Transverse colon (tissue), 4 donors: ENCODE measurements around the gene PLAU. TPM values are rescaled to one million over a fixed set of nuclear protein-coding genes. Genes with fewer than 3 reads are reported as not detected.

Experiments
- DNase-seq: peaks from one replicate; pipeline ENCODE4 v3.0.0-alpha.2; 2019
- H3K27ac ChIP-seq, 4 donors: fragments of 200-600 bp; sonication (generic); 2 replicates each; pipeline ENCODE4 v1.5.1; 2016 to 2018; ENCODE audit warnings: inconsistent platforms in 4 of 4
- H3K27me3 ChIP-seq: fragments of 200-600 bp; sonication (generic); 2 replicates; pipeline ENCODE4 v1.5.1; 2017; ENCODE audit warnings: inconsistent platforms
- H3K36me3 ChIP-seq, 4 donors: fragments of 200-600 bp; sonication (generic); 2 replicates each; pipeline ENCODE4 v1.5.1; 2017 to 2019; ENCODE audit warnings: inconsistent platforms in 4 of 4
- H3K4me1 ChIP-seq, 4 donors: fragments of 200-600 bp; sonication (generic); 2 replicates each; pipeline ENCODE4 v1.5.1; 2017 to 2020; ENCODE audit warnings: inconsistent platforms in 4 of 4
- H3K4me3 ChIP-seq, 4 donors: fragments of 200-600 bp; sonication (generic); 1 replicate in 1 of 4; 2 replicates in 3 of 4; pipeline versions ENCODE4 v1.5.1 to v1.6.1; 2017 to 2019; ENCODE audit warnings: inconsistent platforms in 4 of 4
- H3K9me3 ChIP-seq, 2 donors: fragments of 200-600 bp; sonication (generic); 2 replicates each; pipeline ENCODE4 v1.5.1; 2017 to 2019; ENCODE audit warnings: inconsistent platforms in 2 of 2
- CTCF ChIP-seq, 5 experiments: fragments of 200-600 bp in 3 of 5; fragments of 450-650 bp in 2 of 5; sonication (generic) in 3 of 5; IDR thresholded peaks; 1 replicate in 2 of 5; 2 replicates in 3 of 5; pipeline ENCODE4 v1.5.1; 2016 to 2017; ENCODE audit warnings: antibody characterized with exemption in 5 of 5, inconsistent platforms in 3 of 5, mild to moderate bottlenecking in 2 of 5, moderate library complexity in 1 of 5
- EP300 ChIP-seq: sonication (generic); formaldehyde crosslinking; IDR thresholded peaks from one replicate; pipeline ENCODE4 v1.6.1; 2017; ENCODE audit warnings: antibody characterized with exemption, low read depth
- POLR2A ChIP-seq: fragments of 450-650 bp; IDR thresholded peaks from one replicate; pipeline ENCODE4 v1.6.1; 2016; ENCODE audit warnings: antibody characterized with exemption, mild to moderate bottlenecking, moderate library complexity
- POLR2AphosphoS5 ChIP-seq, 3 donors: sonication (generic); formaldehyde crosslinking; IDR thresholded peaks; one replicate each; pipeline ENCODE4 v1.6.1; 2016; ENCODE audit warnings: antibody characterized with exemption in 3 of 3
- WGBS, 2 donors: methylation state at CpG; one replicate each; pipeline ENCODE4 v1.1.5; 2018; ENCODE audit warnings: low coverage in 1 of 2; 5-methylcytosine and 5-hydroxymethylcytosine counted together
- in situ Hi-C, 4 donors: fragments of 200-750 bp; cut with MboI; loops; one replicate each; pipeline versions ENCODE4 v1.15.0 to v1.15.1; 2017; ENCODE audit warnings: low sequenced_read_pairs in 3 of 4, low pct_ligation_motif_present in 1 of 4, low pct_unique_long_range_greater_than_20kb in 1 of 4
- intact Hi-C: fragments of 100-400 bp; cut with DNase I; formaldehyde crosslinking; loops from one replicate; pipeline ENCODE4 v1.15.1; 2023; ENCODE audit warnings: low total_unique reads
- total RNA-seq, 4 donors: library from RNA; depleted of rRNA; stranded (reverse); fragments of >200 nt; gene quantifications; one replicate each; pipeline ENCODE4 v1.1.0, GENCODE V29; 2016

Gene PLAU
- total RNA-seq, 4 donors from 2014 or later = 0.75 to 8.0 (median 2.3) TPM

GRCh38 chr10:73907841-73908517 lies 3.0 kb upstream of the PLAU start:
- TF ChIP-seq POLR2AphosphoS5 (IDR thresholded peaks at IDR 0.05) (no peak), POLR2A (no peak), EP300 (no peak), CTCF (IDR thresholded peaks at IDR 0.05) (no peak)
- WGBS, 2 donors = 56 to 74% methylated on average over 3 to 6 of the region's 6 CpGs
- intact Hi-C loops = no loop called here
- peak overlapping the region; percentile 64 to 81 (median 80) for H3K27ac ChIP-seq
- no peaks in the 10 kb centered on the region for H3K9me3 ChIP-seq
- H3K4me3 ChIP-seq = no peak overlapping the region
- peaks cover 15% of the 10 kb centered on the region for H3K27me3 ChIP-seq
- peaks cover 6 to 59% (median 42%) of the 10 kb centered on the region in 4 donors for H3K4me1 ChIP-seq
- in situ Hi-C loops = no loop called here
- no peaks in the 10 kb centered on the region for H3K36me3 ChIP-seq
- DNase-seq = peak; percentile 22

- Histone ChIP-seq H3K4me3 (no peak overlapping the region), H3K27ac (peak overlapping the region; percentile 61 to 81 (median 72)), H3K4me1 (peaks cover 6 to 59% (median 42%) of the 10 kb centered on the region in 4 donors), H3K36me3 (no peaks in the 10 kb centered on the region), H3K9me3 (no peaks in the 10 kb centered on the region), H3K27me3 (peaks cover 15% of the 10 kb centered on the region)
- peak; percentile 28 for DNase-seq
- TF ChIP-seq CTCF (IDR thresholded peaks at IDR 0.05) = no peak
- TF ChIP-seq POLR2AphosphoS5 (IDR thresholded peaks at IDR 0.05) = peak in 1 of 3 donors; percentile 19
- TF ChIP-seq POLR2A = no peak
- no peak for TF ChIP-seq EP300
- in situ Hi-C loops = no loop called here
- intact Hi-C loops = no loop called here
- 26% methylated on average over 10 of the region's 10 CpGs; no CpG with 5 or more reads in 1 of the 2 donors for WGBS, 2 donors
These were observed 1.9 kb upstream of the PLAU start for GRCh38 chr10:73908853-73909539.

GRCh38 chr10:73909540-73910115 lies 1.3 kb upstream of the PLAU start:
- no peaks in the 10 kb centered on the region for H3K36me3 ChIP-seq
- H3K27me3 ChIP-seq = peaks cover 15% of the 10 kb centered on the region
- TF ChIP-seq CTCF (IDR thresholded peaks at IDR 0.05) (no peak), EP300 (no peak), POLR2AphosphoS5 (IDR thresholded peaks at IDR 0.05) (no peak), POLR2A (no peak)
- DNase-seq = no peak
- intact Hi-C loops = no loop called here
- peak overlapping the region; percentile 61 to 81 (median 72) for H3K27ac ChIP-seq
- in situ Hi-C loops = no loop called here
- no peak overlapping the region for H3K4me3 ChIP-seq
- peaks cover 6 to 59% (median 42%) of the 10 kb centered on the region in 4 donors for H3K4me1 ChIP-seq
- 63% methylated on average over 4 of the region's 4 CpGs; no CpG with 5 or more reads in 1 of the 2 donors for WGBS, 2 donors
- H3K9me3 ChIP-seq = no peaks in the 10 kb centered on the region

GRCh38 chr10:73910401-73910763 lies 550 bp upstream of the PLAU start:
- DNase-seq = no peak
- H3K27ac ChIP-seq = peak overlapping the region; percentile 61 to 82 (median 76)
- intact Hi-C loops = no loop called here
- no peaks in the 10 kb centered on the region for H3K9me3 ChIP-seq
- 12 to 36% methylated on average over 2 to 9 of the region's 9 CpGs for WGBS, 2 donors
- H3K27me3 ChIP-seq = peaks cover 15% of the 10 kb centered on the region
- H3K36me3 ChIP-seq = no peaks in the 10 kb centered on the region
- in situ Hi-C loops = no loop called here
- H3K4me3 ChIP-seq = peak overlapping the region; percentile 48 to 71 (median 58)
- H3K4me1 ChIP-seq = peaks cover 6 to 62% (median 42%) of the 10 kb centered on the region in 4 donors
- TF ChIP-seq POLR2A = no peak
- TF ChIP-seq EP300 = no peak
- TF ChIP-seq POLR2AphosphoS5 (IDR thresholded peaks at IDR 0.05) = no peak
- no peak for TF ChIP-seq CTCF (IDR thresholded peaks at IDR 0.05)
